MCF 10A (cell line): Measurements from ENCODE around the gene EDN1. TPM values are rescaled to one million over a fixed set of nuclear protein-coding genes. Genes with fewer than 3 reads are reported as not detected.
A peak's percentile ranks its signal among the peaks of the same experiment; 100 is the strongest.
"Not testable (repeated sequence)": the region's sequence is repeated elsewhere in the genome, so short reads cannot be mapped to it uniquely, and the experiment has no call there.

Source experiments
- BruUV-seq: library from RNA; stranded (reverse); fragments of 400-500 nt; replicated peaks from 2 replicates; lab custom pipeline; 2021; lab: Mats Ljungman, UMichigan
- CTCF ChIA-PET: fragments of 300-600 bp; sonication (Branson Sonifier 250); formaldehyde crosslinking; extraction: SDS; loops from one replicate; lab custom pipeline; 2021; ENCODE audit warnings: antibody characterized with exemption, inconsistent platforms; lab: Yijun Ruan, JAX
- POLR2A ChIA-PET: fragments of 300-600, 350-650 bp; sonication (Branson Sonifier 250); formaldehyde crosslinking; extraction: SDS; loops from one replicate; lab custom pipeline; 2020; ENCODE audit warnings: antibody characterized with exemption, inconsistent platforms; lab: Yijun Ruan, JAX
- DNase-seq: peaks from one replicate; pipeline ENCODE4 v3.0.0-alpha.2; 2018; ENCODE audit not compliant: unreplicated experiment
- H3K27ac Mint-ChIP-seq: one replicate; pipeline ENCODE4 v1.8.0; 2022; ENCODE audit warnings: mild to moderate bottlenecking, low read depth, mixed read lengths; ENCODE audit not compliant: unreplicated experiment
- H3K27me3 Mint-ChIP-seq: one replicate; pipeline ENCODE4 v1.8.0; 2022; ENCODE audit warnings: mixed read lengths; ENCODE audit not compliant: insufficient read depth, unreplicated experiment
- H3K36me3 Mint-ChIP-seq: one replicate; pipeline ENCODE4 v1.8.0; 2022; ENCODE audit warnings: mild to moderate bottlenecking, moderate library complexity, mixed read lengths; ENCODE audit not compliant: insufficient read depth, unreplicated experiment
- H3K4me1 Mint-ChIP-seq: one replicate; pipeline ENCODE4 v1.8.0; 2022; ENCODE audit warnings: mixed read lengths; ENCODE audit not compliant: insufficient read depth, unreplicated experiment
- H3K4me3 Mint-ChIP-seq: one replicate; pipeline ENCODE4 v1.8.0; 2022; ENCODE audit warnings: mild to moderate bottlenecking, moderate library complexity, mixed read lengths; ENCODE audit not compliant: unreplicated experiment
- H3K9me3 Mint-ChIP-seq: one replicate; pipeline ENCODE4 v1.8.0; 2022; ENCODE audit warnings: mixed read lengths; ENCODE audit not compliant: unreplicated experiment
- intact Hi-C: fragments of 100-400 bp; cut with micrococcal nuclease; formaldehyde crosslinking; loops from 2 replicates; pipeline ENCODE4 v1.14.1; 2022
- total RNA-seq: library from RNA; stranded (reverse); gene quantifications from 2 replicates; pipeline ENCODE4 v1.2.3, GENCODE V29; 2022
- TF ChIP-seq, protein P1 (sequence below): fragments of 200-600 bp; IDR thresholded peaks from one replicate; pipeline ENCODE4 v1.8.0; 2022; ENCODE audit warnings: antibody characterized with exemption, mild to moderate bottlenecking; ENCODE audit not compliant: unreplicated experiment

EDN1 gene
- total RNA-seq, 1 experiment from 2014 or later, result 2.7 TPM

DNA sequence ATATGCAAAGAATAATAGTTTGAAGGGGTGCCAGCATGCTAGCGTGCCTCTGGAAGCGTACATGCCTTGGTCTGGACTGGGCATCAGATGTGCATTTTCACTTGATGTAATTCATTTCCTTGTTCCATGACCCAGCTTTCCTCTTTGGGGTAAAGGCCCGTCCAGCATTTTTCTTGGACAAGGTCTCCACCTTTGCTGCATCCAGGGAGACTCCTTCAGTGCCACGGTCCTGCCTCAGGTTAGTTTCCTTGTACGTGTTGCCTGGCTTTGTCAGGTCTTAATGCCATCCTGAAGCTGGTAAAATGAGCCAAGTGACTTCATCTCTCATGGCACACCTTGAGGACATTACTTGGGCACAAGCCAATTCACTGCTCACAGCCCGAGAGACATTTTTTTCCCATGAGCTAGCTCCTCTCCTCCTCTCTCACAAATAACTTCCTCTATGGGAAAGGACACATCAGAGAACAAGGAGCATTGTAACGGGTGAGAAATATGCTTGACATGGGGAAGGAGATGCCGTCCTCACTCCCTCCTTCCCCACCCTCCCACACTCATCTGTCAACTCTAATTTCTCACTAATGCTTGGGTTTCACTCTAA, 23.9 kb downstream of the EDN1 start:
- H3K36me3 Mint-ChIP-seq, result no peaks in the 10 kb centered on the region
- CTCF ChIA-PET, result interaction anchor here (0.5 to 2.8 kb wide), 14 partner anchors 10 to 580 kb away, joined by 3 to 13 read pairs (median 4); partner anchors contain the start of gene EDN1
- TF ChIP-seq, protein P1, sequence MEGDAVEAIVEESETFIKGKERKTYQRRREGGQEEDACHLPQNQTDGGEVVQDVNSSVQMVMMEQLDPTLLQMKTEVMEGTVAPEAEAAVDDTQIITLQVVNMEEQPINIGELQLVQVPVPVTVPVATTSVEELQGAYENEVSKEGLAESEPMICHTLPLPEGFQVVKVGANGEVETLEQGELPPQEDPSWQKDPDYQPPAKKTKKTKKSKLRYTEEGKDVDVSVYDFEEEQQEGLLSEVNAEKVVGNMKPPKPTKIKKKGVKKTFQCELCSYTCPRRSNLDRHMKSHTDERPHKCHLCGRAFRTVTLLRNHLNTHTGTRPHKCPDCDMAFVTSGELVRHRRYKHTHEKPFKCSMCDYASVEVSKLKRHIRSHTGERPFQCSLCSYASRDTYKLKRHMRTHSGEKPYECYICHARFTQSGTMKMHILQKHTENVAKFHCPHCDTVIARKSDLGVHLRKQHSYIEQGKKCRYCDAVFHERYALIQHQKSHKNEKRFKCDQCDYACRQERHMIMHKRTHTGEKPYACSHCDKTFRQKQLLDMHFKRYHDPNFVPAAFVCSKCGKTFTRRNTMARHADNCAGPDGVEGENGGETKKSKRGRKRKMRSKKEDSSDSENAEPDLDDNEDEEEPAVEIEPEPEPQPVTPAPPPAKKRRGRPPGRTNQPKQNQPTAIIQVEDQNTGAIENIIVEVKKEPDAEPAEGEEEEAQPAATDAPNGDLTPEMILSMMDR, result no peak
- no TSS peak for BruUV-seq
- intact Hi-C loops, result loop anchor here (1.0 kb wide), 2 partner anchors 10 to 158 kb away; no protein-coding TSS in a partner anchor
- peak overlapping the region; percentile 88 for H3K27ac Mint-ChIP-seq
- H3K27me3 Mint-ChIP-seq, result no peaks in the 10 kb centered on the region
- H3K4me1 Mint-ChIP-seq, result peaks cover 38% of the 10 kb centered on the region
- no peaks in the 10 kb centered on the region for H3K9me3 Mint-ChIP-seq
- DNase-seq, result peak; percentile 95
- H3K4me3 Mint-ChIP-seq, result peak overlapping the region; percentile 62
- POLR2A ChIA-PET, result interaction anchor here (0.5 to 9.9 kb wide), 28 partner anchors 14 to 1065 kb away, joined by 3 to 371 read pairs (median 4); partner anchors contain the start of gene EDN1

DNA sequence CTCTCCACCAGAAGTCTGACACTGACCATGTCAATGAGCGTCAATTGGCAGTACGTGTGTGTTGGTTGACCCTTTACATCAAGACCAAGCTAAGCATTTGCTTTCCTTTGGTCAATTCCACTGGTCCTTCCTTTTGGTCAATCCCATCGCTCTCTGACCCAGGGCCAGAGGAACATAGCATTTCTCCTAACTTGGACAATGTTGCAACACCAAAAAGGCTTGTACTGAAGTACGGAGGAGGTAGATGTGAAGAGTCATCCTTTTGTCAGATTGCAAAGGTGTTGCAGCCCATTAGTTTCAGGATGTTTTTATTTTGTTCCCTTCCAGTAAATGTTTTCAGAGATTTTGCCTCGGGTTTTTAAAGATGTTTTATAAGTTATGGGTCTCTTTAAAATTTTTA, 24.6 kb downstream of the EDN1 start:
- Mint-ChIP-seq H3K4me3 (peak overlapping the region; percentile 62), H3K9me3 (no peaks in the 10 kb centered on the region), H3K4me1 (peaks cover 39% of the 10 kb centered on the region), H3K27ac (peak overlapping the region; percentile 88), H3K36me3 (no peaks in the 10 kb centered on the region), H3K27me3 (no peaks in the 10 kb centered on the region)
- ChIA-PET CTCF (interaction anchor here (0.5 to 2.8 kb wide), 8 partner anchors 10 to 579 kb away, joined by 3 to 13 read pairs (median 5); partner anchors contain the start of gene EDN1), POLR2A (interaction anchor here (0.5 to 9.9 kb wide), 20 partner anchors 13 to 1065 kb away, joined by 3 to 371 read pairs (median 6); partner anchors contain the start of gene EDN1)
- DNase-seq, result peak; percentile 85
- intact Hi-C loops, result loop anchor here (1.0 kb wide), 2 partner anchors 10 to 158 kb away; no protein-coding TSS in a partner anchor
- TF ChIP-seq, protein P1, result no peak
- BruUV-seq, result TSS peak; percentile 65

DNA sequence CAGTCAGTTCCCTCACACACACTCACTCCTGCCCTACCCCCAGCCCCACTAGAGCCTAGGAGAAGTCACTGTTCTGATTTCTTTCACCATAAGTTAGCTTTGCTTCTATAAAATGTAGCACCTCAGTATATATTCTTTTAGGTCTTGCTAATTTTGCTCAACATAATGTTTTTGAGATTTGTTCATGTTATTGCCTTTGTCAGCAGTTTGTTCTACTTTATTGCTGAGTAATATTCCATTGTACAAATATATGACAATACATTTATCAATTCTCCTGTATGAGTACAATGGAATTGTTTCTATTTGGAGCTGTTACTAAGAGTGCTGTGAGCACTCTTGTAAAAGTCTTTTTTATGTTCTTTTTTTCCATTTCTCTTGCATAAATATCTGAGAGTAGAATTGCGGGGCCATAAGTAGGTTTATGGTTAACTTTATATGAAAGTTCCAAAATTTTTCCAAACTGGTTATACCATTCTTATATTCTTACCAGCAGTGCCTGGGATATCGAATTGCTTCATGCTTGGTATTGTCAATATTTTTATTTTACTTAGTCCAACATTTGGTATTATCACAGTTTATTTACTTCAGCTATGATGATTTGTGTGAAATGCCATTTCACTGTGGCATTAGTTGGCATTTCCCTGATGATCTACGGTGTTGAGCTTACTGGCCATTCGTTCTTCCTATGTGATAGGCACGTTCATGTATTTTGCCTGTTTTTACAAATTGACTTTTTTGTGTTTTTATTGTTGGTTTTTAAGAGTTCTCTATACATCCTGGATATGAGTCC, 25.3 kb downstream of the EDN1 start:
- Mint-ChIP-seq H3K27ac (peak overlapping the region; percentile 88), H3K9me3 (no peaks in the 10 kb centered on the region), H3K36me3 (no peaks in the 10 kb centered on the region), H3K4me3 (peak overlapping the region; percentile 62), H3K27me3 (no peaks in the 10 kb centered on the region), H3K4me1 (peaks cover 39% of the 10 kb centered on the region)
- POLR2A ChIA-PET, result interaction anchor here (0.6 to 9.9 kb wide), 16 partner anchors 12 to 1478 kb away, joined by 3 to 371 read pairs (median 6); partner anchors contain the start of gene EDN1
- TF ChIP-seq, protein P1, result no peak
- intact Hi-C loops, result no loop called here
- no peak for DNase-seq
- CTCF ChIA-PET, result interaction anchor here (0.6 to 2.8 kb wide), 9 partner anchors 9 to 288 kb away, joined by 3 to 13 read pairs (median 3); partner anchors contain the start of gene EDN1
- no TSS peak for BruUV-seq

DNA sequence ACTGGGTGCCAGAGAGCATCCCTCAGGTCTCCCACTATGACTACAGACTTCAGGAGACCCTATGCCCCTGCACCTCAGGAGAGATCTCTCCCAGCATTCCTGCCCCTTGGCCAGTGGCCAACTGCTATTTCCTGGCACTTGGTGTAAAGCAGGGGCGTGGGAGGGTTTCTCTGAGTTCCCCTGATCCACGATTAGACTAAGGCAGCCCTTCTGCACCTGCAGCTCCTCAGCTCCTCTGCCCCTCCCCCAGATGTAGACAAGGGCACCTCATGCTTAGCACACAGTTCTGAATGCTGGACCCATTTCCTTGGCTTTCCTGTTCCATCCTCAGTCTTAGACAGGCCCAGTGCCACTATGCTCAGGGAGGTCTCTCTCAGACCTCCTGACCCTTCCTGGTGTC, 28.6 kb downstream of the EDN1 start:
- POLR2A ChIA-PET, result no interaction called here
- Mint-ChIP-seq H3K9me3 (no peaks in the 10 kb centered on the region), H3K4me3 (no peak overlapping the region), H3K27ac (peak overlapping the region; percentile 57), H3K4me1 (peaks cover 23% of the 10 kb centered on the region), H3K36me3 (no peaks in the 10 kb centered on the region), H3K27me3 (no peaks in the 10 kb centered on the region)
- no peak for DNase-seq
- intact Hi-C loops, result no loop called here
- BruUV-seq, result no TSS peak
- TF ChIP-seq, protein P1, result no peak
- CTCF ChIA-PET, result no interaction called here

DNA sequence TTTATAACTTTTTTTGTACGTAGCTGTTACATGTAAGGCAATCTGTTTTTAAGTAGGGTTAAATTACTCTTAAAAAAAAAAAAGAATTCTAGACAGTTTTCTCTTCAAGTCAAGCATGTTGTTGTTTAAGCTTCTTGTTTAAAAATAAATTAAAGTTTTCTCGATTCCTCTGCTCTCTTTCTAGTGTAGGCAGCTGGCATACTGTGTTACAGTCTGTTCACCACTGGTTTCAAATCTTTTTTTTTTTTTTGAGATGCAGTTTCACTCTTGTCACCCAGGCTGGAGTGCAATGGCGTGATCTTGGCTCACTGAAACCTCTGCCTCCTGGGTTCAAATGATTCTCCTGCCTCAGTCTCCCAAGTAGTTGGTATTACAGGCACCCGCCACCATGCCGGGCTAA, 29.9 kb downstream of the EDN1 start:
- H3K27ac Mint-ChIP-seq, DNase-seq, H3K36me3 Mint-ChIP-seq, H3K4me3 Mint-ChIP-seq, H3K27me3 Mint-ChIP-seq, intact Hi-C loops, H3K9me3 Mint-ChIP-seq, BruUV-seq: not testable (repeated sequence)
- CTCF ChIA-PET, result interaction anchor here (1.8 kb wide), 1 partner anchor 9 kb away, joined by 7 read pairs; no protein-coding TSS in a partner anchor
- POLR2A ChIA-PET, result interaction anchor here (0.6 to 1.3 kb wide), 3 partner anchors 30 to 55 kb away, joined by 3 read pairs; partner anchors contain the start of gene EDN1
- H3K4me1 Mint-ChIP-seq, result peaks cover 24% of the 10 kb centered on the region
